Esophagus (tissue), 2 donors: ENCODE results near the gene METTL24. TPM values are rescaled to one million over a fixed set of nuclear protein-coding genes. Genes with fewer than 3 reads are reported as not detected.
"Not testable (repeated sequence)": the region's sequence is repeated elsewhere in the genome, so short reads cannot be mapped to it uniquely, and the experiment has no call there.

Experiments
- H3K27ac ChIP-seq, 2 donors: one replicate each; pipeline ENCODE4 v1.5.1; 2013; ENCODE audit warnings: low read depth in 2 of 2, mild to moderate bottlenecking in 2 of 2, inconsistent platforms in 1 of 2, low read length in 1 of 2, moderate library complexity in 1 of 2
- H3K27me3 ChIP-seq, 2 donors: one replicate each; pipeline ENCODE4 v1.6.1; 2013; ENCODE audit warnings: low read length in 2 of 2, control low read depth in 1 of 2, mild to moderate bottlenecking in 1 of 2; ENCODE audit not compliant: insufficient read depth in 2 of 2, control insufficient read depth in 1 of 2
- H3K36me3 ChIP-seq, 2 donors: one replicate each; pipeline ENCODE4 v1.6.1; 2013; ENCODE audit warnings: low read length in 1 of 2; ENCODE audit not compliant: control insufficient read depth in 2 of 2, insufficient read depth in 2 of 2
- H3K4me1 ChIP-seq, 2 donors: one replicate each; pipeline ENCODE4 v1.6.1; 2013; ENCODE audit warnings: low read length in 1 of 2; ENCODE audit not compliant: control insufficient read depth in 2 of 2, insufficient read depth in 2 of 2
- H3K4me3 ChIP-seq, 2 donors: one replicate each; pipeline ENCODE4 v1.5.1; 2013; ENCODE audit warnings: low read length in 2 of 2, mild to moderate bottlenecking in 2 of 2, low read depth in 1 of 2, moderate library complexity in 1 of 2
- H3K9me3 ChIP-seq, 2 donors: one replicate each; pipeline ENCODE4 v1.6.1; 2013; ENCODE audit warnings: mild to moderate bottlenecking in 2 of 2, low read depth in 1 of 2, low read length in 1 of 2, moderate library complexity in 1 of 2; ENCODE audit not compliant: control insufficient read depth in 2 of 2, insufficient read depth in 1 of 2
- WGBS, 2 donors: extraction: QIAGEN DNeasy Blood & Tissue Kit; methylation state at CpG; one replicate each; pipeline ENCODE4 v1.1.7; 2013; 5-methylcytosine and 5-hydroxymethylcytosine counted together
- polyA plus RNA-seq, 2 donors: library from polyadenylated mRNA; stranded (reverse); fragments of 200-250 nt; gene quantifications; one replicate each; pipeline ENCODE4 v1.2.3, GENCODE V29; 2013
- donor health status: healthy with polysubstance abuse.
- donor health status: Bipolar disorder and iron deficiency.

METTL24 gene
- polyA plus RNA-seq, 2 donors, result 0.14 to 0.34 TPM

DNA sequence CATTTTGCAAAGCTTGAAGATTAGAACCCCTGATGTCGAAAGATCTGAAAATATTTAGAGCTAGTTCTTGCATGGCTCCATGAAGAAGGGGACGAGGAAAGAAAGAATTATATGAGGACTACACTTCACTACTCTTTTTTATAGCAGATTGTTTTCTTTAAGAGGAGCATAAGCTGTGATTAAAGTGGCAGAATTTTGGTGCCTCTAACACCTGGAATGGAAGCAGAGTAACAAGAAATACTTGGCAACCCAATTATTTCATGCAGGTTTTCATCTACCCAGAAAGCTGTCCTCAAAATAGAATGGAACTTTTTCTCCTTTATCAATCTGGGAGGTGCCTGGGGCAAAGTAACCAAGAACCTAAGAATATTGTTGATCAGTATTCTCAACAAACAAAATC, 4.0 kb downstream of the METTL24 start:
- no peaks in the 10 kb centered on the region for H3K36me3 ChIP-seq
- H3K27ac ChIP-seq, result no peak overlapping the region
- peaks cover 0 to 3% of the 10 kb centered on the region in 2 donors for H3K27me3 ChIP-seq
- no peak overlapping the region for H3K4me3 ChIP-seq
- H3K9me3 ChIP-seq, result no peaks in the 10 kb centered on the region
- peaks cover under 1 to 4% of the 10 kb centered on the region in 2 donors for H3K4me1 ChIP-seq
- 86 to 93% methylated on average over 2 of the region's 2 CpGs for WGBS, 2 donors

DNA sequence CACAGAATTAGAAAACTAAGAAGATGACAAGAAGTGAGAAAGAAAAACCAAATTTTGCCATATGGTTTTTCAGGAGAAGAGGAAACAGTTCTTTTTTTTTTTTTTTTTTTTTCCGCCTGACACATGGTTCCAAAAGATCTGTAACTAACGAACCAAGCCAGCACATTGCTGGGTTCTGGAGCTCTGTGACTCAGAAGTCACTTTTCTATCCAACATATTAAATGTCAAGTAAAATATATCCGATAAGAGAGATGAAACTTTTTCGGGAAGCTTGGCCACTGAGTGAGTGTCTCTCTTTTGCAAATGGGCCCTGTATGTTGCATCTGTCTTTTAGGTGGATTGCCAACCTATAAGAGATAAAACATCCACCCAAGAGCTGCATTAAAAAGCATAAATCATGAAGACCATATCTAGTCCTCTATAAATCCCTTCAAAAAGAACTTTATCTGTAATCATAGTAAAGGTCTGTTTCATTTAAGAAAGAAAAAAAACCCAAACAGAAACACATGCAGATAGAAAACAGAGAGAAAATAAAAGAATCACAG, 4.6 kb downstream of the METTL24 start:
- Histone ChIP-seq H3K36me3 (no peaks in the 10 kb centered on the region), H3K4me3 (no peak overlapping the region), H3K27ac (peak overlapping the region in 1 of 2 donors; percentile 10), H3K9me3 (no peaks in the 10 kb centered on the region), H3K4me1 (peaks cover 0 to 4% of the 10 kb centered on the region in 2 donors), H3K27me3 (peaks cover 0 to 3% of the 10 kb centered on the region in 2 donors)
- WGBS, 2 donors, result 64 to 68% methylated on average over 4 of the region's 4 CpGs

DNA sequence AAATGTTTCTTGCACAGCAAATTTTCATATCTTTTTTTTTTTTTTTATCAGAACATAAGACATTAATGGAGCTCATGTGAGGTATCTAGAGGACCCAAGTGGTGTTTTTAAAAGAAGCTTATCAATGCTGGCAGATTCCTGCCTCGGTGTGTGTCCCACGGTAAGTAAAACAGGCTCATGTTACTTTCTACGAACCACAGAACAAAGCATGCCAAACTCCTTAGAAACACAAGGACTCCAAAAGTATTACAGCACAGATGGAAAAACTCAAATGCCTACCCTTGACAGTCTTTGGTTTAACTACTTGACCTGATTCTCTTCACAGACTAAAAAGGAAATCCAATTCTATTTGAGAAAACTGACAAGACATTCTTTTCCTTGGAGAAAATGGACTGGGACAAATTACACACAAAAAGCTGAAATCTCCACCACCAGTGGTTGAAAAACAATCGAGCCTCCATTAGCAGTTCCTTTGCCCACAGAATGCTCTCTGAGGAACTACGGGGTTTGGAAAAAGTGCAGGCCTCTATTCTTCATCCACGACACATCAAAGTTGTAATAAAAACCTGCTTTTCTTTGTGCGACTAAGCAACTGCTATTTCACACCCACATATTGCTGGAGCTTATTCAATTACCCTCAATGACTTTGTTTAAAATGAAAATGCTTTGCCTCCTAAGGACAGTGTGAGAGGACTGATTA, 5.4 kb downstream of the METTL24 start:
- H3K9me3 ChIP-seq, result no peaks in the 10 kb centered on the region
- H3K27ac ChIP-seq, result peak overlapping the region in 1 of 2 donors; percentile 10
- H3K36me3 ChIP-seq, result no peaks in the 10 kb centered on the region
- H3K27me3 ChIP-seq, result peaks cover 0 to 3% of the 10 kb centered on the region in 2 donors
- no peak overlapping the region for H3K4me3 ChIP-seq
- 51 to 58% methylated on average over 7 of the region's 7 CpGs for WGBS, 2 donors
- peaks cover 0 to 4% of the 10 kb centered on the region in 2 donors for H3K4me1 ChIP-seq

DNA sequence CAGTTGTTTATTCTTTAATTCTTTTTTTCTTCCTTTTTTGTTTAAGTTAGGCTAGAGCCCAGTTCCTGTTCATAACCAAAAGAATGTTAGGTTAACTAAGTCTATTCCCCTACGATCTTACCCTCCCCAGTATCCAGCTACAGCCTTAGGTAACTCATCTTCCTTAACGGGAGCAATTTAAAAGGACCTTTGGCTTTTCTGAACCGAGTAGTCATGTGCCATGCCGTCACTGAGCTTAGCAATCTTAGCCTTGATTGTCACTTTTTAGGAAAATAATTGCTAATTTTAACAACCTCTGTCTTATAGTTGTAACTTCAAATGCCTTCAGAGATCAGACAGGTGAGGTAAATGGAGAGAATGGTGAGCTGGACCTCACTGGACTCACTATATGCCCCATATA, 6.2 kb downstream of the METTL24 start:
- Histone ChIP-seq H3K27ac (no peak overlapping the region), H3K4me3 (no peak overlapping the region)
- 81 to 85% methylated on average over 4 of the region's 4 CpGs for WGBS, 2 donors

DNA sequence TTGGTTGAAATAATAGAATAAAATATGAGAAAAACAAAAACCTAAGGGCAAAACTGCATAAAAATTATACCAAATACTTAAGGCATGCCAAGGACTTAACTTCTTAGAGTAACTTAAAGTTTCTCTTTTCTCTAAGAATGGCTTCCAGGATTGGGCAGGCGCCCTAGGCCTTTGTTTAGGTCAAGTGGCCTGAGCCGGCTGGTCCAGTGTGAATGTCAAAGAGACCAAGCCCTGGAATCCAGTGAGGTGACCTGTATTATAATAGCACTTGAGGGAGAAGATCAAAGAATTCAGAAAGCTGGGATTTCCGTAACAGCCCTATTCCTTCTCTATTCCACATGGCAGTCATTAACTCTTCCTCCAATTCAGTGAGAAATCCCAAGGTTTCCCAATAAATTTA, 6.6 kb downstream of the METTL24 start:
- 89 to 91% methylated on average over 3 of the region's 3 CpGs for WGBS, 2 donors
- no peaks in the 10 kb centered on the region for H3K9me3 ChIP-seq
- H3K36me3 ChIP-seq, result no peaks in the 10 kb centered on the region
- H3K27me3 ChIP-seq, result no peaks in the 10 kb centered on the region
- no peak overlapping the region for H3K4me3 ChIP-seq
- no peak overlapping the region for H3K27ac ChIP-seq
- H3K4me1 ChIP-seq, result no peaks in the 10 kb centered on the region

More for the DNA sequence above, 6.2 kb downstream of the METTL24 start:
- no peaks in the 10 kb centered on the region for H3K36me3 ChIP-seq
- H3K4me1 ChIP-seq, result no peaks in the 10 kb centered on the region
- H3K27me3 ChIP-seq, result no peaks in the 10 kb centered on the region
- H3K9me3 ChIP-seq, result no peaks in the 10 kb centered on the region

DNA sequence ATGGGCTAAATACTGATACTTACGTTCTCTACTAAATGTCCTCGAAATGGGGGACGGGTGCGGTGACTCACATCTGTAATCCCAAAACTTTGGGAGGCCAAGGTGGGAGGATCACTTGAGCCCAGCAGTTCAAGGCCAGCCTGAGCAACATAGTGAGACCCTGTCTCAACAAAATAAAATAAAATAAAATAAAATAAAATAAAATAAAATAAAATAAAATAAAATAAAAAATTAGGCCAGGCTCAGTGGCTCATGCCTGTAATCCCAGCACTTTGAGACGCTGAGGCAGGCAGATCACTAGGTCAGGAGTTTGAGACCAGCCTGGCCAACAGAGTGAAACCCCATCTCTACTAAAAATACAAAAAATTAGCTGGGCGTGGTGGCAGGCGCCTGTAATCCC, 7.6 kb downstream of the METTL24 start:
- not testable (repeated sequence) for H3K27ac ChIP-seq, H3K4me1 ChIP-seq, H3K36me3 ChIP-seq, H3K9me3 ChIP-seq, H3K4me3 ChIP-seq, H3K27me3 ChIP-seq
- 93 to 97% methylated on average over 6 to 7 of the region's 7 CpGs for WGBS, 2 donors

DNA sequence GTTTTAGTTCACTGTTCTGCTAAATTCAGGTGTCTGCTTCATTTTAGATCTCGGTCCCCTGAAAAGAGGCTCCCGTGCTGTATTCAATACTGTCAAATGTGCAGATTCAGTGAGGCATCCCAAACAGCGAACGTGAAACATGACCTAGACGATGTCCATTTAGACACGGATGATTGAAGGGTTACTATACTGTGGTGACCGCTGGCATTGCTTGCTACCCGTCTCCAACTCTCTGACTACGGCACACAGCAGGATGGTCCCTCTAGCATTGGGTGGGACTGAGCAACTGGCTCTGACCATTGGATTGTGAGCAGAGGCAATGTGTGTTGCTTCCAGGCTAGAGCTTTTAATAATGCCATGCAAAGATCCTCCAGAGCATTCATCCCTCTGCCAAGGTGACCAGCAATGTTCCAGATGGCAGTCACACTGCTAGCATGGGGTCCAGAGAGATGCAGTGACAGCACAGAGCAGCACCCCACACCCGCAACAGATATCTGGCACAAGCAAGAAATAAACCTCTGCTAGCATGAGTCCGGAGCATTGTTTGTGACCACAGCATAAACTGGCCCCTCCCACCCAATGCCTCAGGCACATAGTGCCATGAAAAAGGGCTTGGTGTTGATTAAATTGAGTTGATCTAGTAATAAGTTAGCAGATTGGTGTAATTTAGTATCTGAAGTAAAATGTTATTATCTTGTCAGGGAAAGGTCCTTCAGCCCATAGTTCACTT, 9.0 kb downstream of the METTL24 start:
- Histone ChIP-seq H3K36me3 (no peaks in the 10 kb centered on the region), H3K27me3 (no peaks in the 10 kb centered on the region), H3K4me1 (no peaks in the 10 kb centered on the region), H3K9me3 (no peaks in the 10 kb centered on the region), H3K27ac (no peak overlapping the region), H3K4me3 (no peak overlapping the region)
- 86 to 88% methylated on average over 11 of the region's 11 CpGs for WGBS, 2 donors

DNA sequence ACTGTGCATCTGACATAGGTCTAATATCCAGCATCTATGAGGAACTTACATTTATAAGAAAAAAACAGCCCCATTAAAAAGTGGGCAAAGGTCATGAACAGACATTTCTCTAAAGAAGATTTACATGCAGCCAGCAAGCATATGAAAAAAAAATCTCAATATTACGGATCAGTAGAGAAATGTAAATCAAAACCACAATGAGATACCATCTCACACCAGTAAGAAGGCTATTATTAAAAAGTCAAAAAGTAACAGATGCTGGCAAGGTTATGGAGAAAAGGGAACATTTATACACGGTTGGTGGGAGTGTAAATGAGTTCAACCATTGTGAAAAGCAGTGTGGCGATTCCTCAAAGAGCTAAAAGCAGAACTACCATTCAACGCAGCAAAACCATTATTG, 13.1 kb downstream of the METTL24 start:
- no peak overlapping the region for H3K27ac ChIP-seq
- H3K4me1 ChIP-seq, result peaks cover 0 to 2% of the 10 kb centered on the region in 2 donors
- WGBS, 2 donors, result 79 to 85% methylated on average over 4 of the region's 4 CpGs
- H3K4me3 ChIP-seq, result no peak overlapping the region
- no peaks in the 10 kb centered on the region for H3K9me3 ChIP-seq
- H3K27me3 ChIP-seq, result no peaks in the 10 kb centered on the region
- H3K36me3 ChIP-seq, result no peaks in the 10 kb centered on the region

DNA sequence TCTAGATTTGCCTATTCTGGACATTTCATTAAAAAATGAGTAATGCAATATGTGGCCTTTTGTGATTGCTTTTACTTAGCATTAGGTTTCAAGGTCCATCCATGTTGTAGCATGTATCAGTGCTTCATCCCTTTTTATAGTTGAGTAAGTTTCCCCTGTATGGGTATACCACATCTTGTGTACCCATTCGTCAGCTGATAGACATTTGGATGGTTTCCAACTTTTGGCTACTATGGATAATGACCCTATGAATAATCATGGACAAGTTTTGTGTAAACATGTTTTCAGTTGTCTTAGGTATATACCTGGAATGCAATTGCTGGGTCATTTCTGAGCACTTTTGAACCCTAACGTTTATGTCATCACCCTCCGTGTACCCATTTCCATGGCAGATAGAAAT, 15.4 kb downstream of the METTL24 start:
- Histone ChIP-seq H3K27ac (no peak overlapping the region), H3K27me3 (no peaks in the 10 kb centered on the region), H3K4me1 (peaks cover 0 to 2% of the 10 kb centered on the region in 2 donors), H3K4me3 (no peak overlapping the region), H3K36me3 (no peaks in the 10 kb centered on the region), H3K9me3 (no peaks in the 10 kb centered on the region)
- WGBS, 2 donors, result 91 to 95% methylated on average over 3 of the region's 3 CpGs
